GM12878 (cell line): ENCODE data around the gene CYBC1. TPM values are rescaled to one million over a fixed set of nuclear protein-coding genes. Genes with fewer than 3 reads are reported as not detected.

Experiments used
- ATAC-seq: fragments of 200-7000 bp; cut with Tn5 transposase; 3 replicates; pipeline ENCODE4 v1.9.1; 2020; ENCODE audit warnings: mild to moderate bottlenecking, moderate library complexity
- BruUV-seq: library from RNA; stranded (reverse); fragments of 400-500 nt; replicated peaks from 2 replicates; lab custom pipeline; 2021; lab: Mats Ljungman, UMichigan
- CTCF ChIA-PET: fragments of 300-600 bp; sonication (Branson Sonifier 250); formaldehyde crosslinking; extraction: SDS; loops from one replicate; lab custom pipeline; 2021; ENCODE audit warnings: inconsistent platforms; lab: Yijun Ruan, JAX
- POLR2A ChIA-PET: fragments of 350-600 bp; formaldehyde crosslinking; extraction: SDS; loops from one replicate; lab custom pipeline; 2021; ENCODE audit warnings: inconsistent platforms; lab: Charles Lee
- RAD21 ChIA-PET: fragments of 300-600 bp; sonication (Branson Sonifier 250); formaldehyde crosslinking; loops from one replicate; lab custom pipeline; 2023; ENCODE audit warnings: antibody characterized with exemption; ENCODE audit not compliant: unreplicated experiment; lab: Charles Lee
- SMC1A ChIA-PET: fragments of 300-600 bp; sonication (Branson Sonifier 250); formaldehyde crosslinking; loops from one replicate; lab custom pipeline; 2023; ENCODE audit not compliant: unreplicated experiment, uncharacterized antibody; lab: Charles Lee
- DNase-seq: peaks from one replicate; pipeline ENCODE4 v3.0.0-alpha.2; 2011; ENCODE audit warnings: low read depth, low spot score
- FAIRE-seq: peaks from 3 replicates; lab custom pipeline; 2011; peaks lifted over from hg19 to GRCh38; lab: Jason Lieb, UNC
- H2AFZ ChIP-seq: 2 replicates; pipeline ENCODE4 v1.6.0; 2011; ENCODE audit warnings: low read depth, low read length, control low read depth; ENCODE audit not compliant: control insufficient read depth
- H3K27ac ChIP-seq: 2 replicates; pipeline ENCODE4 v1.5.1; 2011; ENCODE audit warnings: control low read depth; ENCODE audit not compliant: control insufficient read depth, insufficient read depth
- H3K27me3 ChIP-seq, 2 experiments: replicated peaks in 1 of 2; 2 replicates each; pipeline versions ENCODE4 v1.6.0 to v1.6.1; 2011; ENCODE audit warnings: low read length in 1 of 2; ENCODE audit not compliant: control insufficient read depth in 2 of 2, insufficient read depth in 2 of 2
- H3K36me3 ChIP-seq, 2 experiments: 2 replicates each; pipeline ENCODE4 v1.5.1; 2011; ENCODE audit warnings: low read length in 1 of 2; ENCODE audit not compliant: control insufficient read depth in 2 of 2, insufficient read depth in 2 of 2
- H3K4me1 ChIP-seq: 2 replicates; pipeline ENCODE4 v1.6.1; 2011; ENCODE audit warnings: mild to moderate bottlenecking, low read length, moderate library complexity, mixed read lengths; ENCODE audit not compliant: control insufficient read depth, insufficient read depth
- H3K4me2 ChIP-seq: 2 replicates; pipeline ENCODE4 v1.6.0; 2011; ENCODE audit warnings: control low read depth; ENCODE audit not compliant: control insufficient read depth, insufficient read depth
- H3K4me3 ChIP-seq: fragments of 200-600 bp; sonication (generic); 2 replicates; pipeline ENCODE4 v1.5.1; 2016
- H3K79me2 ChIP-seq: 2 replicates; pipeline ENCODE4 v1.6.0; 2011; ENCODE audit warnings: low read length; ENCODE audit not compliant: control insufficient read depth, insufficient read depth
- H3K9ac ChIP-seq: 2 replicates; pipeline ENCODE4 v1.8.0; 2011; ENCODE audit warnings: low read length, control low read depth, mixed read lengths; ENCODE audit not compliant: control insufficient read depth, insufficient read depth
- H3K9me3 ChIP-seq: replicated peaks from 3 replicates; pipeline ENCODE4 v1.5.1; 2011; ENCODE audit warnings: mild to moderate bottlenecking, low read length; ENCODE audit not compliant: control insufficient read depth, insufficient read depth
- H4K20me1 ChIP-seq: 2 replicates; pipeline ENCODE4 v1.6.0; 2011; ENCODE audit not compliant: control insufficient read depth, insufficient read depth
- ATF3 ChIP-seq: IDR thresholded peaks from 2 replicates; pipeline ENCODE4 v1.6.1; 2011; ENCODE audit warnings: low read depth, mild to moderate bottlenecking, low read length, moderate library complexity, borderline replicate concordance; ENCODE audit errors: extremely low read depth
- BCLAF1 ChIP-seq: fragments of 450-650 bp; IDR thresholded peaks from 2 replicates; pipeline ENCODE4 v1.6.1; 2017; ENCODE audit warnings: antibody characterized with exemption, mild to moderate bottlenecking, moderate library complexity
- EZH2 ChIP-seq: IDR thresholded peaks from 2 replicates; pipeline ENCODE4 v1.6.1; 2012; ENCODE audit warnings: low read depth, mild to moderate bottlenecking, control low read depth, inconsistent platforms, low read length, borderline replicate concordance; ENCODE audit not compliant: control insufficient read depth
- HDAC6 ChIP-seq: fragments of 200-600 bp; sonication (generic); IDR thresholded peaks from one replicate; pipeline ENCODE4 v1.8.0; 2017; ENCODE audit warnings: antibody characterized with exemption; ENCODE audit not compliant: unreplicated experiment
- JUND ChIP-seq: IDR thresholded peaks from 2 replicates; pipeline ENCODE4 v1.6.1; 2012; ENCODE audit warnings: low read depth, mild to moderate bottlenecking, low read length, improper control_type of control experiment, moderate library complexity
- MXI1 ChIP-seq: fragments of 150-350 bp; IDR thresholded peaks from 2 replicates; pipeline ENCODE4 v1.6.1; 2011; ENCODE audit warnings: low read depth, mild to moderate bottlenecking, inconsistent platforms, low read length, improper control_type of control experiment
- NFYB ChIP-seq: IDR thresholded peaks from 2 replicates; pipeline ENCODE4 v1.6.1; 2011; ENCODE audit warnings: low read depth, mild to moderate bottlenecking, low read length, improper control_type of control experiment, moderate library complexity; ENCODE audit not compliant: insufficient read depth
- PAX5 ChIP-seq: IDR thresholded peaks from 2 replicates; pipeline ENCODE4 v1.6.1; 2011; ENCODE audit warnings: low read depth, low read length, borderline replicate concordance
- PML ChIP-seq: IDR thresholded peaks from 2 replicates; pipeline ENCODE4 v1.6.1; 2012; ENCODE audit warnings: low read length, inconsistent platforms
- POLR2AphosphoS2 ChIP-seq: IDR thresholded peaks from 2 replicates; pipeline ENCODE4 v1.6.1; 2011; ENCODE audit warnings: low read depth, mild to moderate bottlenecking, low read length, improper control_type of control experiment, moderate library complexity
- RAD51 ChIP-seq: fragments of 450-650 bp; IDR thresholded peaks from 2 replicates; pipeline ENCODE4 v1.6.1; 2016; ENCODE audit warnings: moderate library complexity, mild to moderate bottlenecking, inconsistent platforms
- RB1 ChIP-seq: fragments of 450-650 bp; formaldehyde crosslinking; IDR thresholded peaks from 2 replicates; pipeline ENCODE4 v1.6.1; 2017; ENCODE audit warnings: mild to moderate bottlenecking, borderline replicate concordance
- RBBP5 ChIP-seq: fragments of 200-600 bp; sonication (generic); conservative IDR thresholded peaks from 2 replicates; pipeline ENCODE4 v1.6.1; 2016
- SMAD5 ChIP-seq: IDR thresholded peaks from 2 replicates; pipeline ENCODE4 v1.6.1; 2016; ENCODE audit warnings: antibody characterized with exemption, low read depth
- SPI1 ChIP-seq: IDR thresholded peaks from 2 replicates; pipeline ENCODE4 v1.6.1; 2011; ENCODE audit warnings: low read depth, mild to moderate bottlenecking, low read length, moderate library complexity, borderline replicate concordance; ENCODE audit not compliant: insufficient read depth
- TBL1XR1 ChIP-seq: IDR thresholded peaks from 2 replicates; pipeline ENCODE4 v1.6.1; 2012; ENCODE audit warnings: low read depth, low read length, improper control_type of control experiment
- TCF3 ChIP-seq: IDR thresholded peaks from 2 replicates; pipeline ENCODE4 v1.6.1; 2012; ENCODE audit warnings: low read depth, mild to moderate bottlenecking, low read length, borderline replicate concordance; ENCODE audit not compliant: insufficient read depth
- WRNIP1 ChIP-seq: IDR thresholded peaks from 2 replicates; pipeline ENCODE4 v1.6.1; 2011; ENCODE audit warnings: low read depth, low read length, improper control_type of control experiment, borderline replicate concordance
- WGBS: methylation state at CpG from one replicate; pipeline ENCODE4 v1.1.6; 2016; ENCODE audit warnings: low lambda C conversion rate; ENCODE audit not compliant: insufficient replicate concordance, insufficient coverage; ENCODE audit errors: missing lambda C conversion rate; 5-methylcytosine and 5-hydroxymethylcytosine counted together
- in situ Hi-C: fragments of 300-500 bp; cut with MboI; formaldehyde crosslinking; loops from 9 replicates; pipeline ENCODE4 v1.14.3; 2018; ENCODE audit warnings: mixed read lengths
- intact Hi-C: fragments of 100-400 bp; cut with micrococcal nuclease; formaldehyde crosslinking; loops from one replicate; pipeline ENCODE4 v1.14.2; 2022; ENCODE audit not compliant: unreplicated experiment
- polyA plus RNA-seq, 11 experiments: library from polyadenylated mRNA; depleted of rRNA in 4 of 11; unstranded in 6 of 11; stranded (reverse) in 5 of 11; fragments of >200 nt; fragmentation: Nextera tagmentation in 4 of 11; fragmentation: Illumina TruSeq in 1 of 11; extraction: Ambion mirVana in 4 of 11; extraction: Trizol in 1 of 11; gene quantifications; 1 replicate in 1 of 11; 2 replicates in 10 of 11; pipeline versions ENCODE4 v1.2.1 to v1.2.3, GENCODE V29; 2011 to 2016; ENCODE audit warnings: inconsistent platforms in 2 of 11, missing spikeins in 2 of 11, low read depth in 1 of 11
- total RNA-seq, 4 experiments: library from RNA; depleted of rRNA in 3 of 4; stranded (reverse); fragments of >200 nt in 3 of 4; fragmentation: Illumina TruSeq in 1 of 4; extraction: Trizol in 1 of 4; gene quantifications; 2 replicates each; pipeline versions ENCODE4 v1.2.1 to v1.2.3, GENCODE V29; 2013 to 2021

CYBC1 gene
- total and polyA plus RNA-seq, 10 of the 15 experiments (the other 5 are each of a cell fraction or from before 2014, with no cell fraction given): 4.2 to 162 (median 133) TPM

- in situ Hi-C loops: no loop called here
- intact Hi-C loops: no loop called here
- peak; percentile 71 for FAIRE-seq
- no peak for TF ChIP-seq TCF3
- TF ChIP-seq POLR2AphosphoS2: peak; percentile 98
- TF ChIP-seq SPI1: no peak
- TF ChIP-seq MXI1: peak; percentile 75
- TF ChIP-seq ATF3: no peak
- no peak for TF ChIP-seq WRNIP1
- TF ChIP-seq EZH2: no peak
- peak; percentile 15 for TF ChIP-seq HDAC6
- TF ChIP-seq PAX5: peak; percentile 24; the same call in 1 of the 2 replicates
- TF ChIP-seq JUND: no peak
- TF ChIP-seq PML: 0 out of 2 replicates have a peak, but pooled peaks have one; percentile 34
- TF ChIP-seq SMAD5: no peak
- peak; percentile 97; the same call in 1 of the 2 replicates for TF ChIP-seq RB1
- TF ChIP-seq TBL1XR1: peak; percentile 60
- no peak for TF ChIP-seq RBBP5
- no peak for TF ChIP-seq NFYB
- TF ChIP-seq BCLAF1: peak; percentile 47; the same call in 1 of the 2 replicates
- no peak for TF ChIP-seq RAD51
Observed at GRCh38 chr17:82418001-82418986, 32.3 kb downstream of the CYBC1 start, which contains the start of the genes HEXD and OGFOD3. TSS of gene HEXD (plus strand) at chr17:82418347. CDS start at chr17:82419800, 1,453 bp downstream. TSS of gene OGFOD3 (minus strand) at chr17:82418586. CDS start at chr17:82418485, 101 bp downstream.

More at GRCh38 chr17:82418001-82418986, 32.3 kb downstream of the CYBC1 start, which contains the start of the genes HEXD and OGFOD3:
- Histone ChIP-seq H3K4me2 (peak within 1 kb of the TSS; percentile 75), H3K9ac (peak within 1 kb of the TSS; percentile 71), H2AFZ (peak within 1 kb of the TSS; percentile 95), H3K27ac (peak within 1 kb of the TSS; percentile 59), H3K79me2 (peaks cover 2% of the 10 kb centered on the region; the same call in 1 of the 2 replicates), H3K4me1 (0 out of 2 replicates have a peak, but pooled peaks cover 5% of the 10 kb centered on the region), H4K20me1 (peaks cover 5% of the 10 kb centered on the region), H3K4me3 (peak within 1 kb of the TSS; percentile 97), H3K27me3 (no peaks in the 10 kb centered on the region), H3K36me3 (no peaks in the 10 kb centered on the region), H3K9me3 (no peaks in the 10 kb centered on the region; the same call in 2 of the 3 replicates)
- 3% methylated on average over 65 of the region's 108 CpGs for WGBS
- ChIA-PET POLR2A (interaction anchor here (0.6 to 2.3 kb wide), 9 partner anchors 15 to 116 kb away, joined by 3 to 11 read pairs (median 4); no protein-coding TSS in a partner anchor), CTCF (interaction anchor here (0.7 to 1.9 kb wide), 14 partner anchors 9 to 135 kb away, joined by 3 to 13 read pairs (median 6); no protein-coding TSS in a partner anchor), RAD21 (interaction anchor here (0.9 to 1.5 kb wide), 7 partner anchors 9 to 135 kb away, joined by 3 to 5 read pairs (median 4); no protein-coding TSS in a partner anchor), SMC1A (interaction anchor here (0.6 to 1.8 kb wide), 15 partner anchors 16 to 388 kb away, joined by 3 to 9 read pairs (median 5); no protein-coding TSS in a partner anchor)
- ATAC-seq: peak; percentile 86
- no TSS peak for BruUV-seq
- DNase-seq: no peak
